RWPE2 (cell line): Measurements from ENCODE around the gene LMO7.

Experiments
- ATAC-seq: fragments of 200-7000 bp; cut with Tn5 transposase; 3 replicates; pipeline ENCODE4 v1.9.1; 2021; ENCODE audit warnings: low read depth
- DNase-seq: peaks from one replicate; pipeline ENCODE4 v3.0.0-alpha.2; 2020; ENCODE audit warnings: low spot score
- H3K27ac ChIP-seq: fragments of 450-650 bp; 2 replicates; pipeline ENCODE4 v1.5.1; 2017; ENCODE audit warnings: mild to moderate bottlenecking; ENCODE audit not compliant: poor library complexity, severe bottlenecking
- H3K27me3 ChIP-seq: fragments of 250-450 bp; sonication (Bioruptor Pico); 2 replicates; pipeline ENCODE4 v1.5.1; 2021; ENCODE audit warnings: mild to moderate bottlenecking, moderate library complexity; ENCODE audit not compliant: insufficient read depth, poor library complexity, severe bottlenecking
- H3K36me3 ChIP-seq: fragments of 250-450 bp; sonication (Bioruptor Pico); 2 replicates; pipeline ENCODE4 v1.5.1; 2020; ENCODE audit warnings: low read depth, mild to moderate bottlenecking, moderate library complexity
- H3K4me1 ChIP-seq: fragments of 250-450 bp; sonication (Bioruptor Pico); 2 replicates; pipeline ENCODE4 v1.5.1; 2021; ENCODE audit warnings: mild to moderate bottlenecking, moderate library complexity; ENCODE audit not compliant: insufficient read depth, poor library complexity, severe bottlenecking
- H3K4me3 ChIP-seq: fragments of 250-450 bp; sonication (Bioruptor Pico); 2 replicates; pipeline ENCODE4 v1.5.1; 2021; ENCODE audit warnings: mild to moderate bottlenecking, moderate library complexity; ENCODE audit not compliant: severe bottlenecking
- H3K9me3 ChIP-seq: fragments of 250-450 bp; sonication (Bioruptor Pico); 2 replicates; pipeline ENCODE4 v1.5.1; 2021; ENCODE audit warnings: mild to moderate bottlenecking, moderate library complexity; ENCODE audit not compliant: severe bottlenecking
- CTCF ChIP-seq: fragments of 450-650 bp; IDR thresholded peaks from one replicate; pipeline ENCODE4 v1.5.1; 2017; ENCODE audit warnings: mild to moderate bottlenecking, moderate library complexity; ENCODE audit not compliant: poor library complexity, severe bottlenecking

The LMO7 gene

GRCh38 chr13:75705395-75705794, 69.3 kb downstream of the LMO7 start:
- no peaks in the 10 kb centered on the region for H3K9me3 ChIP-seq
- H3K27me3 ChIP-seq, result no peaks in the 10 kb centered on the region
- peak overlapping the region; percentile 88 for H3K27ac ChIP-seq
- ATAC-seq (peak; percentile 92), DNase-seq (no peak)
- peaks cover 25% of the 10 kb centered on the region for H3K4me1 ChIP-seq
- no peaks in the 10 kb centered on the region for H3K36me3 ChIP-seq
- TF ChIP-seq CTCF, result no peak
- H3K4me3 ChIP-seq, result no peak overlapping the region

- no peak for DNase-seq
Observed at GRCh38 chr13:75705908-75706307, 69.8 kb downstream of the LMO7 start.

GRCh38 chr13:75713852-75714251, 77.7 kb downstream of the LMO7 start:
- H3K4me3 ChIP-seq, result no peak overlapping the region
- no peaks in the 10 kb centered on the region for H3K36me3 ChIP-seq
- H3K9me3 ChIP-seq, result no peaks in the 10 kb centered on the region
- TF ChIP-seq CTCF, result no peak
- H3K4me1 ChIP-seq, result peaks cover 16% of the 10 kb centered on the region
- no peak for DNase-seq
- no peak overlapping the region for H3K27ac ChIP-seq
- ATAC-seq, result no peak
- H3K27me3 ChIP-seq, result no peaks in the 10 kb centered on the region

More at GRCh38 chr13:75705908-75706307, 69.8 kb downstream of the LMO7 start:
- Histone ChIP-seq H3K4me1 (peaks cover 25% of the 10 kb centered on the region), H3K27ac (peak overlapping the region; percentile 88), H3K4me3 (no peak overlapping the region), H3K9me3 (no peaks in the 10 kb centered on the region), H3K27me3 (no peaks in the 10 kb centered on the region), H3K36me3 (no peaks in the 10 kb centered on the region)
- TF ChIP-seq CTCF, result no peak
- no peak for ATAC-seq

GRCh38 chr13:75715601-75716523, 79.7 kb downstream of the LMO7 start:
- DNase-seq (no peak), ATAC-seq (peak; percentile 64)
- Histone ChIP-seq H3K27ac (peak overlapping the region; percentile 63), H3K4me3 (no peak overlapping the region), H3K27me3 (no peaks in the 10 kb centered on the region), H3K4me1 (peaks cover 16% of the 10 kb centered on the region), H3K36me3 (no peaks in the 10 kb centered on the region), H3K9me3 (no peaks in the 10 kb centered on the region)
- no peak for TF ChIP-seq CTCF

- H3K4me3 ChIP-seq, result no peak overlapping the region
- H3K4me1 ChIP-seq, result peaks cover 16% of the 10 kb centered on the region
- H3K27ac ChIP-seq, result peak overlapping the region; percentile 63
- TF ChIP-seq CTCF, result no peak
- no peak for DNase-seq
- no peak for ATAC-seq
- no peaks in the 10 kb centered on the region for H3K36me3 ChIP-seq
- H3K27me3 ChIP-seq, result no peaks in the 10 kb centered on the region
- H3K9me3 ChIP-seq, result no peaks in the 10 kb centered on the region
Observed at GRCh38 chr13:75717525-75717924, 81.4 kb downstream of the LMO7 start.
